SK-N-SH treated with all-trans-retinoic acid at 6 μM for 48 hours (cell line): Measurements from ENCODE around the gene CNGA3.

Experiments
- ATAC-seq: fragments of 200-7000 bp; cut with Tn5 transposase; 3 replicates; pipeline ENCODE4 v1.9.1; 2020; ENCODE audit warnings: mild to moderate bottlenecking, moderate library complexity
- ARNTL ChIP-seq: fragments of 450-650 bp; formaldehyde crosslinking; IDR thresholded peaks from 2 replicates; pipeline ENCODE4 v1.5.0; 2020; ENCODE audit warnings: low read depth, mild to moderate bottlenecking, moderate library complexity, borderline replicate concordance
- BACH2 ChIP-seq: fragments of 250-450 bp; sonication (Bioruptor Pico); IDR thresholded peaks from 2 replicates; pipeline ENCODE4 v1.9.0; 2021; ENCODE audit warnings: mild to moderate bottlenecking, borderline replicate concordance
- CSDC2 ChIP-seq: fragments of 250-450 bp; sonication (Bioruptor Pico); IDR thresholded peaks from 2 replicates; pipeline ENCODE4 v1.5.0; 2020; ENCODE audit warnings: mild to moderate bottlenecking, moderate library complexity
- CSRNP3 ChIP-seq: fragments of 250-450 bp; sonication (Bioruptor Pico); IDR thresholded peaks from 2 replicates; pipeline ENCODE4 v1.5.1; 2021; ENCODE audit warnings: mild to moderate bottlenecking, moderate library complexity
- ESRRG ChIP-seq: fragments of 250-450 bp; sonication (Bioruptor Pico); IDR thresholded peaks from 2 replicates; pipeline ENCODE4 v1.6.1; 2021; ENCODE audit warnings: mild to moderate bottlenecking
- GLIS3 ChIP-seq: fragments of 250-450 bp; sonication (Bioruptor Pico); IDR thresholded peaks from 2 replicates; pipeline ENCODE4 v1.5.0; 2020; ENCODE audit warnings: mild to moderate bottlenecking, moderate library complexity
- ISL1 ChIP-seq: fragments of 250-450 bp; sonication (Bioruptor Pico); IDR thresholded peaks from 2 replicates; pipeline ENCODE4 v2.1.2; 2022; ENCODE audit warnings: mild to moderate bottlenecking, moderate library complexity
- OSR1 ChIP-seq: fragments of 250-450 bp; sonication (Bioruptor Pico); IDR thresholded peaks from 2 replicates; pipeline ENCODE4 v1.8.0; 2022; ENCODE audit warnings: moderate library complexity, mild to moderate bottlenecking, inconsistent platforms
- PATZ1 ChIP-seq: fragments of 250-450 bp; sonication (Bioruptor Pico); IDR thresholded peaks from 2 replicates; pipeline ENCODE4 v1.8.0; 2020; ENCODE audit warnings: mild to moderate bottlenecking, moderate library complexity, borderline replicate concordance
- POU6F1 ChIP-seq: fragments of 250-450 bp; sonication (Bioruptor Pico); IDR thresholded peaks from 2 replicates; pipeline ENCODE4 v1.8.0; 2021; ENCODE audit warnings: low read depth, mild to moderate bottlenecking, moderate library complexity, borderline replicate concordance
- PPARA ChIP-seq: fragments of 250-450 bp; sonication (Bioruptor Pico); IDR thresholded peaks from 2 replicates; pipeline ENCODE4 v1.5.0; 2020; ENCODE audit warnings: mild to moderate bottlenecking, borderline replicate concordance
- RARB ChIP-seq: fragments of 250-450 bp; sonication (Bioruptor Pico); IDR thresholded peaks from 2 replicates; pipeline ENCODE4 v1.8.0; 2021; ENCODE audit warnings: mild to moderate bottlenecking, moderate library complexity
- SNAI2 ChIP-seq: fragments of 250-450 bp; sonication (Bioruptor Pico); IDR thresholded peaks from 2 replicates; pipeline ENCODE4 v1.5.0; 2020; ENCODE audit warnings: mild to moderate bottlenecking, moderate library complexity
- TCF4 ChIP-seq: fragments of 250-450 bp; sonication (Bioruptor Pico); IDR thresholded peaks from 2 replicates; pipeline ENCODE4 v1.8.0; 2021; ENCODE audit warnings: mild to moderate bottlenecking, moderate library complexity, borderline replicate concordance
- TOX ChIP-seq: fragments of 250-450 bp; sonication (Bioruptor Pico); IDR thresholded peaks from 2 replicates; pipeline ENCODE4 v1.8.0; 2021; ENCODE audit warnings: mild to moderate bottlenecking, moderate library complexity, borderline replicate concordance
- TSHZ2 ChIP-seq: fragments of 250-450 bp; sonication (Bioruptor Pico); IDR thresholded peaks from 2 replicates; pipeline ENCODE4 v1.5.0; 2020; ENCODE audit warnings: mild to moderate bottlenecking, moderate library complexity
- ZC3H10 ChIP-seq: fragments of 250-450 bp; sonication (Bioruptor Pico); IDR thresholded peaks from 2 replicates; pipeline ENCODE4 v1.5.1; 2021; ENCODE audit warnings: mild to moderate bottlenecking, moderate library complexity
- ZFP3 ChIP-seq: fragments of 250-450 bp; sonication (Bioruptor Pico); IDR thresholded peaks from 2 replicates; pipeline ENCODE4 v1.5.0; 2020; ENCODE audit warnings: mild to moderate bottlenecking, moderate library complexity
- ZFP30 ChIP-seq: fragments of 450-650 bp; formaldehyde crosslinking; IDR thresholded peaks from 2 replicates; pipeline ENCODE4 v1.5.0; 2022; ENCODE audit warnings: mild to moderate bottlenecking, moderate library complexity
- ZNF565 ChIP-seq: fragments of 450-650 bp; formaldehyde crosslinking; conservative IDR thresholded peaks from 2 replicates; pipeline ENCODE4 v1.5.0; 2020; ENCODE audit warnings: low read depth, mild to moderate bottlenecking, moderate library complexity
- ZNF70 ChIP-seq: fragments of 450-650 bp; formaldehyde crosslinking; IDR thresholded peaks from 2 replicates; pipeline ENCODE4 v1.5.0; 2020; ENCODE audit warnings: mild to moderate bottlenecking, moderate library complexity
- ZNF8 ChIP-seq: fragments of 450-650 bp; formaldehyde crosslinking; IDR thresholded peaks from 2 replicates; pipeline ENCODE4 v1.5.0; 2020; ENCODE audit warnings: mild to moderate bottlenecking, moderate library complexity

Gene CNGA3

GRCh38 chr2:98310010-98310409, 36.2 kb upstream of the CNGA3 start:
- no peak for ATAC-seq
- TF ChIP-seq GLIS3 (CRISPR knock-in tag), result no peak
- TF ChIP-seq ESRRG (CRISPR knock-in tag), result no peak
- no peak for TF ChIP-seq OSR1
- no peak for TF ChIP-seq TCF4 (CRISPR knock-in tag)
- no peak for TF ChIP-seq CSDC2 (CRISPR knock-in tag)
- TF ChIP-seq ZNF565 (CRISPR knock-in tag), result no peak
- TF ChIP-seq ARNTL, result no peak

- TF ChIP-seq ZNF8 (CRISPR knock-in tag) (no peak), ZNF565 (CRISPR knock-in tag) (no peak)
- no peak for ATAC-seq
These were observed 35.2 kb upstream of the CNGA3 start for GRCh38 chr2:98311090-98311489.

GRCh38 chr2:98311771-98312545, 34.3 kb upstream of the CNGA3 start:
- ATAC-seq, result no peak
- TF ChIP-seq ZNF565 (CRISPR knock-in tag) (no peak), RARB (CRISPR knock-in tag) (no peak), ZC3H10 (CRISPR knock-in tag) (no peak), POU6F1 (CRISPR knock-in tag) (no peak), TSHZ2 (CRISPR knock-in tag) (no peak), ZFP3 (CRISPR knock-in tag) (no peak), ZNF70 (CRISPR knock-in tag) (no peak), PPARA (CRISPR knock-in tag) (no peak), TOX (no peak), GLIS3 (CRISPR knock-in tag) (no peak), SNAI2 (CRISPR knock-in tag) (no peak), ZNF8 (CRISPR knock-in tag) (no peak), TCF4 (CRISPR knock-in tag) (no peak), PATZ1 (CRISPR knock-in tag) (no peak), OSR1 (no peak), ARNTL (no peak), CSDC2 (CRISPR knock-in tag) (no peak)

- TF ChIP-seq ISL1 (no peak), ZNF70 (CRISPR knock-in tag) (no peak), ZNF8 (CRISPR knock-in tag) (no peak), CSDC2 (CRISPR knock-in tag) (no peak), TCF4 (CRISPR knock-in tag) (no peak), TOX (no peak), ZFP30 (CRISPR knock-in tag) (no peak), BACH2 (CRISPR knock-in tag) (no peak), ZFP3 (CRISPR knock-in tag) (no peak), TSHZ2 (CRISPR knock-in tag) (no peak), ZC3H10 (CRISPR knock-in tag) (no peak), ZNF565 (CRISPR knock-in tag) (no peak), GLIS3 (CRISPR knock-in tag) (no peak), SNAI2 (CRISPR knock-in tag) (no peak), CSRNP3 (CRISPR knock-in tag) (no peak), RARB (CRISPR knock-in tag) (no peak)
- ATAC-seq, result no peak
These were observed 32.6 kb upstream of the CNGA3 start for GRCh38 chr2:98313492-98314250.
